KMS-11 (cell line): ENCODE measurements around the gene ITPR2.
A peak's percentile ranks its signal among the peaks of the same experiment; 100 is the strongest.

Experiments
- H2AFZ ChIP-seq: fragments of 200-600 bp; sonication (generic); 2 replicates; pipeline ENCODE4 v1.6.1; 2016; ENCODE audit warnings: antibody characterized with exemption, mixed run types, low read depth
- H3K27ac ChIP-seq: fragments of 200-600 bp; sonication (generic); 2 replicates; pipeline ENCODE4 v1.6.1; 2016; ENCODE audit warnings: mild to moderate bottlenecking, mixed run types
- H3K27me3 ChIP-seq: fragments of 200-600 bp; sonication (generic); 2 replicates; pipeline ENCODE4 v1.6.1; 2017; ENCODE audit warnings: mild to moderate bottlenecking, low read depth, mixed run types, moderate library complexity; ENCODE audit not compliant: insufficient read depth
- H3K36me3 ChIP-seq: fragments of 200-600 bp; sonication (generic); 2 replicates; pipeline ENCODE4 v1.6.1; 2017; ENCODE audit warnings: mild to moderate bottlenecking, mixed run types; ENCODE audit not compliant: insufficient read depth
- H3K4me1 ChIP-seq: fragments of 200-600 bp; sonication (generic); 2 replicates; pipeline ENCODE4 v1.6.1; 2016; ENCODE audit warnings: mild to moderate bottlenecking, low read depth, mixed run types; ENCODE audit not compliant: poor library complexity, severe bottlenecking
- H3K4me2 ChIP-seq: fragments of 200-600 bp; sonication (generic); 2 replicates; pipeline ENCODE4 v1.7.0; 2016; ENCODE audit warnings: mild to moderate bottlenecking, mixed run types
- H3K4me3 ChIP-seq: fragments of 200-600 bp; sonication (generic); IDR thresholded peaks from 2 replicates; pipeline ENCODE4 v1.6.1; 2017; ENCODE audit warnings: low read depth, low read length, mixed read lengths; ENCODE audit not compliant: insufficient read depth
- H3K79me2 ChIP-seq: fragments of 200-600 bp; sonication (generic); 2 replicates; pipeline ENCODE4 v1.6.1; 2016; ENCODE audit warnings: low read depth, mixed run types; ENCODE audit not compliant: insufficient read depth
- H3K9ac ChIP-seq: fragments of 200-600 bp; sonication (generic); 2 replicates; pipeline ENCODE4 v1.6.1; 2016; ENCODE audit warnings: mild to moderate bottlenecking, mixed run types
- H4K20me1 ChIP-seq: fragments of 200-600 bp; sonication (generic); 2 replicates; pipeline ENCODE4 v1.6.1; 2016; ENCODE audit warnings: mild to moderate bottlenecking, mixed run types; ENCODE audit not compliant: insufficient read depth
- CTCF ChIP-seq: fragments of 200-600 bp; sonication (generic); conservative IDR thresholded peaks from 2 replicates; pipeline ENCODE4 v1.6.1; 2017; ENCODE audit warnings: low read depth, mild to moderate bottlenecking, antibody characterized with exemption, low read length, moderate library complexity, mixed read lengths

ITPR2 gene

GRCh38 chr12:26769611-26770010, 63.4 kb downstream of the ITPR2 start:
- Histone ChIP-seq H3K36me3 (no peaks in the 10 kb centered on the region), H4K20me1 (no peaks in the 10 kb centered on the region), H3K27ac (no peak overlapping the region), H3K9ac (no peak overlapping the region), H3K4me1 (peaks cover 30% of the 10 kb centered on the region), H3K27me3 (no peaks in the 10 kb centered on the region), H2AFZ (no peak overlapping the region), H3K4me2 (no peak overlapping the region), H3K79me2 (no peaks in the 10 kb centered on the region), H3K4me3 (no peak overlapping the region)
- TF ChIP-seq CTCF, result no peak

GRCh38 chr12:26768611-26769603, 64.1 kb downstream of the ITPR2 start:
- Histone ChIP-seq H3K4me3 (no peak overlapping the region), H2AFZ (no peak overlapping the region), H3K4me2 (peak overlapping the region; percentile 22; the same call in 1 of the 2 replicates), H3K79me2 (no peaks in the 10 kb centered on the region), H3K27ac (no peak overlapping the region), H3K27me3 (no peaks in the 10 kb centered on the region), H3K36me3 (no peaks in the 10 kb centered on the region), H3K4me1 (peaks cover 30% of the 10 kb centered on the region), H4K20me1 (no peaks in the 10 kb centered on the region), H3K9ac (no peak overlapping the region)
- TF ChIP-seq CTCF, result no peak

GRCh38 chr12:26767865-26768264, 65.1 kb downstream of the ITPR2 start:
- peaks cover 30% of the 10 kb centered on the region for H3K4me1 ChIP-seq
- H4K20me1 ChIP-seq, result no peaks in the 10 kb centered on the region
- TF ChIP-seq CTCF, result no peak
- H3K27me3 ChIP-seq, result no peaks in the 10 kb centered on the region
- H3K9ac ChIP-seq, result no peak overlapping the region
- H2AFZ ChIP-seq, result no peak overlapping the region
- no peaks in the 10 kb centered on the region for H3K36me3 ChIP-seq
- no peak overlapping the region for H3K4me3 ChIP-seq
- no peak overlapping the region for H3K27ac ChIP-seq
- H3K79me2 ChIP-seq, result no peaks in the 10 kb centered on the region
- no peak overlapping the region for H3K4me2 ChIP-seq

- H3K79me2 ChIP-seq, result no peaks in the 10 kb centered on the region
- H3K4me1 ChIP-seq, result peaks cover 30% of the 10 kb centered on the region
- no peak overlapping the region for H3K4me3 ChIP-seq
- H2AFZ ChIP-seq, result no peak overlapping the region
- H3K36me3 ChIP-seq, result no peaks in the 10 kb centered on the region
- H3K4me2 ChIP-seq, result no peak overlapping the region
- no peaks in the 10 kb centered on the region for H3K27me3 ChIP-seq
- H3K9ac ChIP-seq, result no peak overlapping the region
- TF ChIP-seq CTCF, result no peak
- H3K27ac ChIP-seq, result no peak overlapping the region
- no peaks in the 10 kb centered on the region for H4K20me1 ChIP-seq
Measured at GRCh38 chr12:26767116-26767515, 65.9 kb downstream of the ITPR2 start.
